Activated T-cell treated with anti-CD3 and anti-CD28 coated beads, Interleukin-2, amount 50 U/mL, for 72 hours (primary cell): ENCODE results near the gene GOLGA8K. TPM values are rescaled to one million over a fixed set of nuclear protein-coding genes. Genes with fewer than 3 reads are reported as not detected.
"Not testable (repeated sequence)": the region's sequence is repeated elsewhere in the genome, so short reads cannot be mapped to it uniquely, and the experiment has no call there.

Experiments
- ATAC-seq, 2 donors: fragments of 150-1000 bp; cut with Tn5 transposase; replicated peaks in 1 of 2; 2 replicates each; pipeline ENCODE4 v1.10.0; 2021; ENCODE audit warnings: moderate library complexity in 2 of 2, mild to moderate bottlenecking in 1 of 2
- DNase-seq, 2 donors: peaks; one replicate each; pipeline ENCODE4 v3.0.0; 2021 to 2022; ENCODE audit warnings: mixed read lengths in 1 of 2
- H3K27ac Mint-ChIP-seq: one replicate; pipeline ENCODE4 v1.8.0; 2022; ENCODE audit warnings: mild to moderate bottlenecking, moderate library complexity, mixed read lengths
- H3K27me3 Mint-ChIP-seq: one replicate; pipeline ENCODE4 v1.8.0; 2022; ENCODE audit warnings: low read depth, mixed read lengths
- H3K36me3 Mint-ChIP-seq, 2 donors: one replicate each; pipeline ENCODE4 v1.8.0; 2022; ENCODE audit warnings: mixed read lengths in 2 of 2, mild to moderate bottlenecking in 1 of 2; ENCODE audit not compliant: insufficient read depth in 2 of 2
- H3K4me1 Mint-ChIP-seq: one replicate; pipeline ENCODE4 v1.8.0; 2022; ENCODE audit warnings: low read depth, mixed read lengths
- H3K4me3 Mint-ChIP-seq, 2 donors: one replicate each; pipeline ENCODE4 v1.8.0; 2022; ENCODE audit warnings: mild to moderate bottlenecking in 2 of 2, mixed read lengths in 2 of 2, moderate library complexity in 2 of 2
- H3K9me3 Mint-ChIP-seq, 2 donors: one replicate each; pipeline ENCODE4 v1.8.0; 2022; ENCODE audit warnings: mixed read lengths in 2 of 2
- total RNA-seq, 2 donors: library from RNA; stranded (reverse); gene quantifications; one replicate each; pipeline ENCODE4 v1.2.3, GENCODE V29; 2022

GOLGA8K gene, protein sequence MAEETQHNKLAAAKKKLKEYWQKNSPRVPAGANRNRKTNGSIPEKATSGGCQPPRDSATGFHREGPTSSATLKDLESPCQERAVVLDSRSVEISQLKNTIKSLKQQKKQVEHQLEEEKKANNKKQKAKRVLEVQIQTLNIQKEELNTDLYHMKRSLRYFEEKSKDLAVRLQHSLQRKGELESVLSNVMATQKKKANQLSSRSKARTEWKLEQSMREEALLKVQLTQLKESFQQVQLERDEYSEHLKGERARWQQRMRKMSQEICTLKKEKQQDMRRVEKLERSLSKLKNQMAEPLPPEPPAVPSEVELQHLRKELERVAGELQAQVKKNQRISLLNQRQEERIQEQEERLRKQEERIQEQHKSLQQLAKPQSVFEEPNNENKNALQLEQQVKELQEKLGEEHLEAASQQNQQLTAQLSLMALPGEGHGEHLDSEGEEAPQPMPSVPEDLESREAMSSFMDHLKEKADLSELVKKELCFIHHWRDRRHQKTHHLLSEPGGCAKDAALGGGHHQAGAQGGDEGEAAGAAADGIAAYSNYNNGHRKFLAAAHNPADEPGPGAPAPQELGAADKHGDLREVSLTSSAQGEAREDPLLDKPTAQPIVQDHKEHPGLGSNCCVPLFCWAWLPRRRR
- 1 to 10 TPM in 1 of 2 donors, not detected in 1; 1.6 TPM for total RNA-seq

DNA sequence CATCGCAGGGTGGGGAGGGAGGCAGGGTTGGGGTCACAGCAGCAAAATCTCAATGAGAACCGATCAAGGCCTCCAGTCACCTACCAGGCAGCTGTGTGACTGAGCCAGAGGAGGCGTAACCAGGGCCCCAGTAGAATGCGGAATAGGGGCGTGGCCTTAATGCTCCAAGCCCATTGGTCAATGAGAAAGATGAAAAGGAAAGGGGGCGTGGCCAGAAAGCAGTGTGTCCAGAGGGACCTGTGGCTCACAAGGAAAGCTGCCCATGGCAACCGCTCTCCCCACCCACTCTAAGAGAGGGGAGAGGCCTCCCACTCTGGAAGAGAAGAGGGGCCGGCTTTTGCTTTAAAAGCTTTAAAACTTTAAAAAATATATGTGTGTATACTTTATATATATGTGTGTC, at the start of gene GOLGA8K:
TSS of gene GOLGA8K (minus strand) at position 101 of the 400 bp plus-strand sequence. CDS start at position 3, 98 bp downstream.
- not testable (repeated sequence) for H3K27ac Mint-ChIP-seq, H3K4me1 Mint-ChIP-seq, ATAC-seq, DNase-seq, H3K36me3 Mint-ChIP-seq, H3K4me3 Mint-ChIP-seq, H3K9me3 Mint-ChIP-seq, H3K27me3 Mint-ChIP-seq

DNA sequence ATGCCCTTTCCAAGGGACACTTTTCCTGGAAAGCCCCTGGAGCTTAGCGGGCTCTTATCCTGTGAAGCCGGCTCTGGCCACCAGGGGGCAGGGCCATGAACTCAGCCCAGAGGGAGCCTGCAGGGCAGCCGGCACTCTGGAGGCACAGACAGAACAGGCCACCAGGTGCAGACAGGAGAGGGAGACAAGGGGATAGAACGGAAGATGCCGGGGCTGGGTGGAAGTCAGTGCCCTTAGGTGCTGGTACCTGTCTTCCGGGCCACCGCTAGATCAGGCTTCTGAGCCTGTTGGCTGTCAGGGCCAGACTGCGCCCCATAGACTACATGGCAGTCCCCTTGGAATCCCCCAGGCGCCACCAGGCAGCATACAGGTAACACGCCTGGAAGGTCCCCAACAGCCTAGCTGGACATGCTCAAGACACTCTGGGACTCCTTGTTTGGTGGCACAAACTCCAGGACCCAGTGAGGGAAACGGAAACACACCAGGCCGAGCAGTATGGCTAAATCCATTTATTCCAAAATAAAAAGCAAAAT, 37.4 kb upstream of the GOLGA8K start:
- DNase-seq (peak in 1 of 2 donors; percentile 1), ATAC-seq (peak; percentile 66 to 67)
- not testable (repeated sequence) for H3K27me3 Mint-ChIP-seq, H3K27ac Mint-ChIP-seq, H3K36me3 Mint-ChIP-seq, H3K9me3 Mint-ChIP-seq, H3K4me1 Mint-ChIP-seq, H3K4me3 Mint-ChIP-seq

- H3K4me3 Mint-ChIP-seq, H3K4me1 Mint-ChIP-seq, H3K27ac Mint-ChIP-seq, H3K9me3 Mint-ChIP-seq, DNase-seq, H3K36me3 Mint-ChIP-seq, H3K27me3 Mint-ChIP-seq: not testable (repeated sequence)
- ATAC-seq, result peak; percentile 79 to 84
These were observed 31.2 kb upstream of the GOLGA8K start for GRCh38 chr15:32434102-32434963.

GRCh38 chr15:32427635-32428034, 24.5 kb upstream of the GOLGA8K start:
- H3K27ac Mint-ChIP-seq, H3K36me3 Mint-ChIP-seq, H3K4me1 Mint-ChIP-seq, DNase-seq, H3K27me3 Mint-ChIP-seq, H3K9me3 Mint-ChIP-seq, H3K4me3 Mint-ChIP-seq: not testable (repeated sequence)
- ATAC-seq, result peak in 1 of 2 donors; percentile 27

GRCh38 chr15:32426511-32426910, 23.4 kb upstream of the GOLGA8K start:
- not testable (repeated sequence) for H3K9me3 Mint-ChIP-seq, H3K4me3 Mint-ChIP-seq, H3K27ac Mint-ChIP-seq, ATAC-seq, H3K27me3 Mint-ChIP-seq, H3K4me1 Mint-ChIP-seq, H3K36me3 Mint-ChIP-seq, DNase-seq

DNA sequence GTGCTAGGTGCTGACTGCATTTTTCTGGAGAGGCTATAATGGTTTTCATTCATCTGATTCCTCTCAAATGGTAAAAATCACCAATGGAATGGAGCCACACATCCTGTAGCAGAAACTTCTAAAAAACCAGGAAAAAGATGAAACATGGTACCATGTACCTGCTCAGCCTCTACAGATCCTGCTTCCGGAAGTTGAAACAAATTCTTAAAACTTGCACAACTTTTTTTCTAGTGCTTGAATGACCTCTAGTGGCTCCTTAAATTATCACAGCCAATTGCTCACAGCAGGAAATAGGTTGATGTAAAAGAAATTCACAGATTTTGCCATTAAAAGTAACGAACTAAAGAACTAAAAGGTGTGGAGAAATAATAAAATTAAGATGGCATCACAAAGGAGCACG, 4.8 kb upstream of the GOLGA8K start:
- not testable (repeated sequence) for ATAC-seq, H3K9me3 Mint-ChIP-seq, H3K27ac Mint-ChIP-seq, H3K36me3 Mint-ChIP-seq, H3K27me3 Mint-ChIP-seq, H3K4me3 Mint-ChIP-seq, DNase-seq, H3K4me1 Mint-ChIP-seq

DNA sequence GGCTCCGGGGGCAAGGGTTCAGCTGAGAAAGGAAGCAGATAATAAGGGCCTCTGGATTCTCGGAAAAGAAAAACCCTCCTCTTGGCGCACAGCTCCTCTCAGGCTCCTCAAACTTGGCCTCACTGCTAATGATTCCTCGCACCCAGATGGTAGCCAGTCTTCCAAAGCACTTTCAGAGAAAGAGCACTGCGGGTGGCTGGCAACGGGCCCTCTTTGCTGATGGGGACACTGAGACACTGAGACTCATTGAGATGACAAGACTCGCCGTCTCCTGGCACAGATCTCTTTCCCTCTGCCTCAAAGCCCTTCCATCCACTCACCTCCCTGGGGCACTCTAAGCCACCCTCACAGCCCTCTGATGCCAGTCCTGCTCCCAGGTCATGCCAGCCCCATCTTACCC, 6.6 kb downstream of the GOLGA8K start:
- not testable (repeated sequence) for H3K27ac Mint-ChIP-seq, ATAC-seq, H3K4me3 Mint-ChIP-seq, DNase-seq, H3K36me3 Mint-ChIP-seq, H3K27me3 Mint-ChIP-seq, H3K4me1 Mint-ChIP-seq, H3K9me3 Mint-ChIP-seq

- H3K36me3 Mint-ChIP-seq, DNase-seq, H3K4me1 Mint-ChIP-seq, H3K4me3 Mint-ChIP-seq, H3K9me3 Mint-ChIP-seq, H3K27ac Mint-ChIP-seq, H3K27me3 Mint-ChIP-seq, ATAC-seq: not testable (repeated sequence)
These were observed 8.3 kb downstream of the GOLGA8K start for GRCh38 chr15:32394745-32395144.

DNA sequence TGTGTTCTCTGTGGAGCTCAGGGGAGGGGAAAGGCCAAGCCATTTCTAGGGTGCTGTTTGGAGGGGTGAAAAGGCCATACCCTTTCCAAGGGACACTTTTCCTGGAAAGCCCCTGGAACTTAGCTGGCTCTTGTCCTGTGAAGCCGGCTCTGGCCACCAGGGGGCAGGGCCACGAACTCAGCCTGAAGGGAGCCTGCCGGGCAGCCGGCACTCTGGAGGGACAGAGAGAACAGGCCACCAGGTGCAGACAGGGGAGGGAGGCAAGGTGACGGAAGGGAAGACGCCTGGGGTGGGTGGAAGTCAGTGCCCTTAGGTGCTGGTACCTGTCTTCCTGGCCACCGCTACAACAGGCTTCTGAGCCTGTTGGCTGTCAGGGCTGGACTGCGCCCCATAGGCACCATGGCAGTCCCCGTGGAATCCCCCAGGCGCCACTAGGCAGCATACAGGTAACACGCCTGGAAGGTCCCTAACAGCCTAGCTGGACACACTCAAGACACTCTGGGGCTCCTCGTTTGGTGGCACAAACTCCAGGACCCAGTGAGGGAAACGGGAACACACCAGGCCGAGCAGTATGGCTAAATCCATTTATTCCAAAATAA, 14.9 kb downstream of the GOLGA8K start:
- not testable (repeated sequence) for H3K4me3 Mint-ChIP-seq

DNA sequence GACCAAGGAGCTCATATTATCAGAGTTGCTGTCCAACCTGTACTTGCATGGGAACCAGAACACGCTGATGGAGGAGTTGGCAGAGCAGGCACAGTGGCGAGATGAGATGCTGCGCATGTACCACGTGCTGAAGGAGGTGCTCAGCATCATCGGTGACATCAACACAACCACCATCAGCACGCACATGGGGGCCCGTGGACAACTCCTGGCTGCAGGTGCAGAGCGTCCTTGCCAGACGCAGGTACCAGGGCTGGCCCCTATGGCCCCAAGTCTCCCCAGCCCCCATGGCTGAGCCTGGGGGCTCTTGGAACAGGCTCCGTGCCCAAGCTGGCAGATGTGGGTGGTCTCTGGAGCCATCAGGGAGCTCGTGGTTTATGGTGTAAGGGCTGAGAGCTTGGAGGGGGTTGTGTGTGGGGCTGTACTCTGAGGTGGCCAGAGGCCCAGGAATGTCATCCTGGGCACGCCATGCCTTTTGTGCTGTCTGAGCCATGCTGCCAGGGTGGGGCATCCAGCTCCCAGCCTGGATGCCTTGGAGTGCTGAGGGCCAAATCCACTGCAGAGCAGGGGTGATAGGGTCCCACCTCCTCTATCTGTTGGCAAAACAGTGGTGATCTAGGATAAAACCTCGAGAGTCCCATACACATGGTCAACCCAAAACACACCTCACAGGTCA, 17.1 kb downstream of the GOLGA8K start:
- H3K27me3 Mint-ChIP-seq, H3K4me3 Mint-ChIP-seq, H3K36me3 Mint-ChIP-seq, H3K4me1 Mint-ChIP-seq, H3K9me3 Mint-ChIP-seq, ATAC-seq, H3K27ac Mint-ChIP-seq, DNase-seq: not testable (repeated sequence)

More for the DNA sequence above, 14.9 kb downstream of the GOLGA8K start:
- not testable (repeated sequence) for DNase-seq, H3K4me1 Mint-ChIP-seq, H3K36me3 Mint-ChIP-seq, H3K27me3 Mint-ChIP-seq, H3K27ac Mint-ChIP-seq, H3K9me3 Mint-ChIP-seq, ATAC-seq

DNA sequence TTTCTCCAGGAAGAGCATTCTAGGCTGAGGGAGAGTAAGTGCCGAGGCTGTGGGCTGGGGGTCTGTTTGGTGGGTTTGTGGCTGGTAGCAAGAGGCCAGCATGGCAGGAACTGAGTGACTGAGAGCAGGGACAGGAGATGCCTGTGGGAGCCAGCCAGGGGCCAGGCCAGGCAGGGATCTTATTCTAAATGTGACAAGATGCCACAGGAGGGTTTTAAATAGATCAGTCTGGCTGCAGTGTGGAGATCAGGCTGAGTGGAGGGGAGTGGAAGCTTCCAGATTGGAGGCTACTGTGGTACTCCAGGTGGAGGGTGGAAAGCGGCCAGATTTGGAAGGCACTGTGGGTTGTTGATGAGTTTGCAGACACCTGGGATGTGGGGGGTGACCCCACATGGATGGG, 28.9 kb downstream of the GOLGA8K start:
- not testable (repeated sequence) for H3K9me3 Mint-ChIP-seq, H3K27me3 Mint-ChIP-seq, H3K4me3 Mint-ChIP-seq, H3K27ac Mint-ChIP-seq, DNase-seq, H3K36me3 Mint-ChIP-seq, ATAC-seq, H3K4me1 Mint-ChIP-seq

- H3K9me3 Mint-ChIP-seq, ATAC-seq, H3K27ac Mint-ChIP-seq, DNase-seq, H3K36me3 Mint-ChIP-seq, H3K4me1 Mint-ChIP-seq, H3K27me3 Mint-ChIP-seq, H3K4me3 Mint-ChIP-seq: not testable (repeated sequence)
These were observed 29.4 kb downstream of the GOLGA8K start for GRCh38 chr15:32373707-32374106.
